Left lobe of liver (tissue), 2 donors: ENCODE data around the gene PABPN1L. TPM values are rescaled to one million over a fixed set of nuclear protein-coding genes. Genes with fewer than 3 reads are reported as not detected.

ENCODE experiments used
- ATAC-seq: fragments of 200-7000 bp; cut with Tn5 transposase; one replicate; pipeline ENCODE4 v1.9.1; 2020; ENCODE audit warnings: mild to moderate bottlenecking, moderate library complexity
- DNase-seq: peaks from one replicate; pipeline ENCODE4 v3.0.0-alpha.2; 2020; ENCODE audit warnings: low spot score
- total RNA-seq: library from RNA; stranded (reverse); gene quantifications from one replicate; pipeline ENCODE4 v1.2.1, GENCODE V29; 2021
- donor health status: DM: no; HTN: no; CAD: no; lungs with moderate emphysema.
- donor health status: DM: no; HTN: yes; CAD: no.

Gene PABPN1L
- total RNA-seq, 1 donor from 2014 or later = 0.23 TPM

DNA sequence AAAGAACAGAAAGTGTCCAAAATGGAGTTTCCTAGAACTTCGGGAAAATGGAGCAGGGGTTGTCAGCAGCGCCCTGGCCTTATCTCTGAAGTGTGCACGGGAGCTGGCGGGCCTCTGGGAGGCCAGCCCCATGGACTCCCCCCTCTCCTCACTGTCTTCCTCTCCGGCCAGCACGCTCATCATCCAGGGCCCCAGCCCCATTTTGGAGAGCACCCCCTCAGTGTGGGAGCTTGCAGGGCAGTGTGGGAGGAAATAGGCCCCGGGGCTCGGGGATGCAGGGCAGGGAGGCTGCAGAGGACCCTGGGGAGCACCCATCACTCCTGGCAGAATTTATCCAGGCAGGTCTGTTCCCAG is 4.9 kb upstream of the PABPN1L start:
- ATAC-seq = no peak

DNA sequence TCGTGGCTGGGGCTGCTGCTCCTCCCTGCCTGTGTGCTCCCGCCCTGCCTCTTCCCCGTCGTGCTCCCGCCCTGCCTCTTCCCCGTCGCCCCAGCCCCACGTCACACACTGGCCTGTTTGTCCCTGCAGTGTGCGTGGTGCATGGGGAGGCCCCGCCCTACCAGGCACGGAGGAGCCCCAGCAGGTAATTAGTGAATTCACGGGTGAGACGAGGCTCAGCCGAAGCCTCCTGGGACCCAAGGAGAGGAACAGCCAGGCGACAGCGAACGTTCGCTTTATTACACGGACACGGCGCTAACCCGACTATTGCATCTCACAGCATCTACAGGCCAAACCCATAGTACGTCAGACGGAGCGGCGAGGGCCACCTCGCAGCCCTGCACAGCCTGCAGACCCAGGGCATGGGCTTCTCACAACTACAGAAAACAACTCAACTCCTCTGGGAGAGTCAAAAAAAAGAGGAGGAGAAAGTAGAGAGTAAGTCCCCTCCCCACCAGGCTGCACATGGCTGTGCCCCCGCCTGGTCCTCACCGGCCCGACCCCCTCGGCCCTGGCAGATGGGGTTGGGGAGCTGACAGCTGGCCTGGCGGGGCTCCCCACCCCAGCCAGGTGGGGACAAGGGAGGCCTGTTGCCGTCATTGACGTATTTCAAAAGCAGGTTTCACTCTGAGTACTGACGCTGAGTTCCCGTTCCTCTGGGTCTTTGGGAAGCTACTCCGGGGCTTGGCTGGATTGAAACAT is 4.3 kb upstream of the PABPN1L start:
- ATAC-seq = no peak
- DNase-seq = no peak

More for the DNA sequence above, 4.9 kb upstream of the PABPN1L start:
- DNase-seq = no peak

GRCh38 chr16:88869673-88869980 is 3.2 kb upstream of the PABPN1L start:
- no peak for ATAC-seq
- no peak for DNase-seq

- DNase-seq (no peak), ATAC-seq (no peak)
Measured at GRCh38 chr16:88868974-88869672, 2.7 kb upstream of the PABPN1L start.

GRCh38 chr16:88867581-88868246 is 1.3 kb upstream of the PABPN1L start:
- no peak for DNase-seq

GRCh38 chr16:88865742-88866141 is 718 bp downstream of the PABPN1L start:
- DNase-seq (no peak), ATAC-seq (no peak)

More at GRCh38 chr16:88867581-88868246, 1.3 kb upstream of the PABPN1L start:
- ATAC-seq = no peak

GRCh38 chr16:88865310-88865709 is 1.1 kb downstream of the PABPN1L start:
- no peak for ATAC-seq
- DNase-seq = no peak

DNA sequence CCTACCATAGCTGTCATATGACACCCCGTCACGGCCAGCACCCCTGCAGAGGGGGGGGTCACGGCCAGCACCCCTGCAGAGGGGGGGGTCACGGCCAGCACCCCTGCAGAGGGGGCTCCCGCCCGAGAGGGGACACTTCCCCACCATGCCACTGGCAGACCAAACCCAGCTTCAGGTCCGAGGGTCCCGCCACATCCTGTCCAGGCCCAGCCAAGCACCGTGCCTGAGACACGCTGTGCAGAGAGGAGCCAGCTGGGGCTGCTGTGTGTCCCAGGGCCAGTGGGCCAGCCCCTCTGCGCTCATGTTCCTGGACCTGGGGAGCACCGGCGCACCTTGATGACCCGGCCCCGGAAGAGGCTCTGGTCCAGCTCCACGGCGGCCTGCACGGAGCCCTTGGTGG is 1.9 kb downstream of the PABPN1L start:
- DNase-seq (no peak), ATAC-seq (no peak)

GRCh38 chr16:88864099-88864498 is 2.4 kb downstream of the PABPN1L start:
- DNase-seq (no peak), ATAC-seq (no peak)

DNA sequence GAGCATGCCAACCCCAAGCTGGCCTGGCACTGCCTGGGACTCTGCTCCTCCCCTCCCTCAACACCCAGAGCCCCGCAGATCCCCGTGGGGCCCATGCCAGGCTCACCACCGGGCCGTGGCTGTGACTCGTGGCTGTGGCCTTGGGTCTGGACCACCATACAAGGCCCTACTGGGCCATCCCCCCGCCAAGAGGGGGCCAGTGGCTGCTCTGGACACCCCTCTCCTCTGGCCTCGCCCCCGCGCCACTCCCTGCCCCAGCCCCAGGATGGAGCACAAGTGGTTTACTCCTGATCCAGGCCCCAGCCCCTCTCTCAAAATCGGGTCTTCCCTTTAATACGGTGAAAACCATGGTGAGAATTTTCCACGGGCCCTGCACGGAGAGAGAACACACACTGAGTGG is 3.0 kb downstream of the PABPN1L start:
- ATAC-seq = no peak
- DNase-seq = no peak

- ATAC-seq (no peak), DNase-seq (no peak)
Measured at GRCh38 chr16:88862968-88863367, 3.5 kb downstream of the PABPN1L start.

- ATAC-seq (no peak), DNase-seq (no peak)
Measured at GRCh38 chr16:88861359-88861758, 5.1 kb downstream of the PABPN1L start.

DNA sequence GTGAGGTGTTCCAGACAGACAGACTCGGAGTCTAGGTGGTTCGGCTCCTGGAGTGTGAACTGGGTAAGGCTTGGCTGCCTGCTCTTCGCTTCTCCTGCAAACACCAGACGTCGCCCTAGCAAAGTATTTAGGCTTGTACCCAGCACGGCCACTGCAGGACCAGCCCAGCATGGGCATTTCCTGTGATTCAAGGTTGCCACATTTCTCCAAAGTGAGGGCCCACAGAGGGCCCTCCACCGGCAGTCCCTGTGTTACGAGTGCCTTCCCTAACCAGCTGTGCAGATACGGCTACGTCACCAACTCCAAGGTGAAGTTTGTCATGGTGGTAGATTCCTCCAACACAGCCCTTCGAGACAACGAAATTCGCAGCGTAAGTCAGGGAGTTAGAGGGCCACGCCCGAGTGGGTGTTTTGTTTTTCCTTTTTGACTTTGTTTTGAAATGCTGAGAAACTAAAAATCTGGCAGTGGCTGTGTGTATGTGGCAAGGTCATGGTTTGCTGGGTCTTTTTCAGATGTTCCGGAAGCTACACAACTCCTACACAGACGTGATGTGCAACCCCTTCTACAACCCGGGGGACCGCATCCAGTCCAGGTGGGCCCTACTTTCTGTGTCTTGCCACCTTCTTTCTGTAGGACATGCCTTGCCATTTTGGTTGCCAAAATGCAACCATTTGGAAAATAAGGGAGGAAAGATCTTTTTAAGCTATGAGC is 6.9 kb downstream of the PABPN1L start:
- ATAC-seq (no peak), DNase-seq (no peak)

DNA sequence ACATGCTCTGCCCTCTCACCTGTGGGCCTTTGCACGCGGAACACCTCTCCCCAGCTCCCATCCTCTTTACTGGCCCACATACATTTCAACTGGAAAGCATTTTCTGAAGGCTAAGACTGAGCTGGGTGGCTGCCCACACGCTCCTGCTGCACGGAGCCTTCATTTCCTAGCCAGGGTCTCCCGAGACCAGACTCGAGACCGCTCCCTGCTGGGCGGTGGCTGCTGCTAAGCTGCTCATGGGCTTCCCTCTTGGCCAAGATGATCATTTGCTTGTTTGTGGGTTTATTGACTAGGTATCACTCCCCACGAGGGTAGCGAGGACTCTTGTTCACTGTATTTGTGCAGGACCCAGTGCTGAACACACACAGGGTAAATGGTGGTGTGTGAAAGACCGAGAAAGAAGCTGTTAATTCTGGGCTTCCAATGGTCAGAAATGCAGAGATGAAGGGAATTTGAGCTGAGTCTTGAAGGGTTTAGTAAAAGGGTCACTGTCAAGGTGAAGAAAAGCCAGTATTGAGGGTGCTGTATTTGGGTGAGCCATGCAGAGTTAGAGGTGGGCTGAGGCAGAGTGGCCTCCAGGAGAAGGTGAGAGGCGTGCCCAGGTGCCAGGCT is 8.6 kb downstream of the PABPN1L start:
- ATAC-seq (peak; percentile 70), DNase-seq (peak; percentile 74)

GRCh38 chr16:88856828-88857727 is 9.4 kb downstream of the PABPN1L start, which contains the start of the genes GALNS and TRAPPC2L:
Gene GALNS, minus strand, starts transcription at chr16:88856947. Its CDS starts 70 bp downstream, at chr16:88856877.
Gene TRAPPC2L, plus strand, starts transcription at chr16:88857127. Its CDS starts 24 bp downstream, at chr16:88857151.
- peak; percentile 99 for DNase-seq
- peak; percentile 96 for ATAC-seq

DNA sequence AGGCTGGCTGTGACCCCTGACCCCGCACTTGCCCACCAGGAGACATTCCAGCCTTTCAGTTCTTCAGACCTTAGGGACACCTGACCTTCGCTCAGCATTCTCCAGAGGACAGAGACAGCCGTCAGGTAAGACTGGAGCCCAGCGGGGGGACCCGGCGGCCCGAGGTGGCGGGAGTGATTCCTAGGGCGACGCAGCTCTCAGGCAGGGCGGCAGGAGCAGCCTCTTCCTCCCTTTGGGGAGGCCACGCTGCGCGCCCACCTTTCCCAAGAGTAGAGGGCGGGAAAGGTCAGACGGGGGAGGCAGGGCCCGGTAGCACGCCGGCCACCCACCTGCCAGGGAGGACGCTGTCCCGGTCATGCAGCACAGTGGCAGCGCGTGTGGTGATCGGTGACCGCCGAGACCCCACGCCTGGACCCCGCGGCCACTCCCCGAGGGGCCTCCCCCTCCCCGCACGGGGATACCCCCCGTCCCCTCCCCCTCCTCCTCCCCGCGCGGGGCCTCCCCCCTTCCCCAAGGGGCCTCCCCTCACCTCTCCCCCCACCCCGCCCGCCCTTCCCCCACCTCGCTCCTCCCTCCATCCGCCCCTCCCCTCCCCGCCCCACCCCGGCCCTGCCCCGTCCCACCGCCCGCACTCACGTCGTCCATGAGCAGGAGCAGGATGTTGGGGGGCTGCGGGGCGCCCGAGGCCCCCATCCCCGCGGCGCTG is 10.2 kb downstream of the PABPN1L start:
- ATAC-seq (peak; percentile 36), DNase-seq (no peak)

- no peak for ATAC-seq
- no peak for DNase-seq
Measured at GRCh38 chr16:88855736-88856121, 10.7 kb downstream of the PABPN1L start.

- DNase-seq = no peak
- no peak for ATAC-seq
Measured at GRCh38 chr16:88855176-88855575, 11.3 kb downstream of the PABPN1L start.
